ENCODE data around the gene GRID1. TPM values are rescaled to one million over a fixed set of nuclear protein-coding genes. Genes with fewer than 3 reads are reported as not detected.

GRID1 gene
- total RNA-seq, 3 donors from 2014 or later: 0.61 to 1.9 (median 0.87) TPM

GRCh38 chr10:85666102-85666501 lies 700.5 kb downstream of the GRID1 start:
- TF ChIP-seq, protein P1, sequence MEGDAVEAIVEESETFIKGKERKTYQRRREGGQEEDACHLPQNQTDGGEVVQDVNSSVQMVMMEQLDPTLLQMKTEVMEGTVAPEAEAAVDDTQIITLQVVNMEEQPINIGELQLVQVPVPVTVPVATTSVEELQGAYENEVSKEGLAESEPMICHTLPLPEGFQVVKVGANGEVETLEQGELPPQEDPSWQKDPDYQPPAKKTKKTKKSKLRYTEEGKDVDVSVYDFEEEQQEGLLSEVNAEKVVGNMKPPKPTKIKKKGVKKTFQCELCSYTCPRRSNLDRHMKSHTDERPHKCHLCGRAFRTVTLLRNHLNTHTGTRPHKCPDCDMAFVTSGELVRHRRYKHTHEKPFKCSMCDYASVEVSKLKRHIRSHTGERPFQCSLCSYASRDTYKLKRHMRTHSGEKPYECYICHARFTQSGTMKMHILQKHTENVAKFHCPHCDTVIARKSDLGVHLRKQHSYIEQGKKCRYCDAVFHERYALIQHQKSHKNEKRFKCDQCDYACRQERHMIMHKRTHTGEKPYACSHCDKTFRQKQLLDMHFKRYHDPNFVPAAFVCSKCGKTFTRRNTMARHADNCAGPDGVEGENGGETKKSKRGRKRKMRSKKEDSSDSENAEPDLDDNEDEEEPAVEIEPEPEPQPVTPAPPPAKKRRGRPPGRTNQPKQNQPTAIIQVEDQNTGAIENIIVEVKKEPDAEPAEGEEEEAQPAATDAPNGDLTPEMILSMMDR (IDR thresholded peaks at IDR 0.05): no peak
- no peaks in the 10 kb centered on the region for H3K9me3 ChIP-seq
- ATAC-seq: no peak
- H3K4me1 ChIP-seq (ENCODE audit: low read depth): no peaks in the 10 kb centered on the region
- no peak overlapping the region for H3K4me3 ChIP-seq
- no peaks in the 10 kb centered on the region for H3K36me3 ChIP-seq (ENCODE audit: low read depth)
- no peak for DNase-seq
- intact Hi-C loops (cut with DNase I, micrococcal nuclease): no loop called here

DNA sequence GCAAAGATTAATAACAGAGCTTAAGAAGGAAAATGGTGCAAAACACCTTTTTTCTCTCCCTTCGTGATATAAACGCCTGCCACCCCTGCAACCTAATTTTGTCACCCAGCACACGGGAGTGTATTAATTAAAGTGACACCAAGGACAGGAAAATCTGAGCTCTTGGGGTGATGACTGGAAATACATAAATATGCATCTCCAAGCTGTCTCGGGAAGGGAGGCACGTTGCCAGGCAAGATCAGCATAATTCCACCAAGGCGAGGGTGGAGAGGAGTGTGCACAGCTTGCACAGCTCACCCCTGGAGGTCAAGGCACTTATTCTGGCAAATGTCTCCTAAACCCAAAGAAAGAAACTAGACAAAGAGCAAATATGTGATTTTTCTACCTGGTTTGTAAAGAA lies 700.9 kb downstream of the GRID1 start:
- H3K9me3 ChIP-seq: no peaks in the 10 kb centered on the region

DNA sequence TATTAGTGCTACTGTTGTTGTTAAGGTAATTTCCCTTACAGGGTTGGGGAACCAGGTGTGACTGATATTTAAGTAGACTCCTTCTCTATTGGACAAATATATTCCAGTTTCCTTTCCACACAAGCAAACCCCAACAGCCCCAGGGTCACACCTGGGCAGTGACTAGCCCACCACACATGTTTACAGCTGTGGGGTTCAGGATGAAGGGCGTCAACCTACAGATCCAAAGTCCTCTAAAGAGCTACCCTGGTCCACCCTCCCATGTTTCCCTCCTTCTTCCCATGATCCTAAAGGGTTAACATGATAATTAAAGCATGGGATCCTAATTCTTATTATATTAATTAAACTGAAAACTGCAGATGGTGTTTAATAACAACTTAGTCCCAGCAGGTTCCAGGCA lies 701.5 kb downstream of the GRID1 start:
- TF ChIP-seq, protein P1 (IDR thresholded peaks at IDR 0.05): no peak
- Histone ChIP-seq H3K4me3 (no peak overlapping the region), H3K36me3 (ENCODE audit: low read depth) (no peaks in the 10 kb centered on the region), H3K9me3 (no peaks in the 10 kb centered on the region), H3K4me1 (ENCODE audit: low read depth) (no peaks in the 10 kb centered on the region)
- no peak for DNase-seq
- no peak for ATAC-seq
- intact Hi-C loops (cut with DNase I, micrococcal nuclease): no loop called here

More for the DNA sequence above, 700.9 kb downstream of the GRID1 start:
- no peak overlapping the region for H3K4me3 ChIP-seq
- no peak for ATAC-seq
- TF ChIP-seq, protein P1 (IDR thresholded peaks at IDR 0.05): no peak
- no peaks in the 10 kb centered on the region for H3K36me3 ChIP-seq (ENCODE audit: low read depth)
- no peak for DNase-seq
- no peaks in the 10 kb centered on the region for H3K4me1 ChIP-seq (ENCODE audit: low read depth)
- intact Hi-C loops (cut with DNase I, micrococcal nuclease): no loop called here

GRCh38 chr10:85661123-85661522 lies 705.5 kb downstream of the GRID1 start:
- DNase-seq: peak in 1 of 3 donors; percentile 9
- H3K4me3 ChIP-seq: no peak overlapping the region
- TF ChIP-seq, protein P1 (IDR thresholded peaks at IDR 0.05): no peak
- intact Hi-C loops (cut with DNase I, micrococcal nuclease): no loop called here
- H3K4me1 ChIP-seq (ENCODE audit: low read depth): peaks cover 8% of the 10 kb centered on the region
- no peak for ATAC-seq
- no peaks in the 10 kb centered on the region for H3K9me3 ChIP-seq
- no peaks in the 10 kb centered on the region for H3K36me3 ChIP-seq (ENCODE audit: low read depth)

DNA sequence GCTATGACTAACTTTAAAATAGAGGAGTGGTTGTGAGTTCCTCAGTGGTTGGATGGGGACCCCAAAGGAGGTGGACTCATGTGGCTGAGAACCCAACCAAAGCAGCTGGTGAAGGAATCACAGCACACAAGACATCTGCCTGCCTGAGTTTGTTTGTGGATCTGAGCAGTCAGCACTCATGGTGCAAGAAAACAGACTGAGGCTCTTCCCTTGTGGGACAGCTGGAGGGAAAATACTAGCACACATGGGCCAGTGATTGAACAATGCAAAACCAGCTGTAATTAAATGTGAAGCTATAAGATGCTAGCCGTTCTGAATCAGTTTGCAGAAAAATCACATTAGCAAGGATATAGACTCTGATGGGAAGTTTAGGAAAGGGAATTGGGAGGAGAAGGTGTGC lies 707.3 kb downstream of the GRID1 start:
- intact Hi-C loops (cut with DNase I, micrococcal nuclease): no loop called here
- DNase-seq: no peak

More for the DNA sequence above, 707.3 kb downstream of the GRID1 start:
- Histone ChIP-seq H3K4me1 (ENCODE audit: low read depth) (peaks cover 8% of the 10 kb centered on the region), H3K4me3 (no peak overlapping the region), H3K9me3 (no peaks in the 10 kb centered on the region), H3K36me3 (ENCODE audit: low read depth) (no peaks in the 10 kb centered on the region)
- TF ChIP-seq, protein P1 (IDR thresholded peaks at IDR 0.05): no peak
- no peak for ATAC-seq
